ENCODE data around the gene PSMD10. TPM values are rescaled to one million over a fixed set of nuclear protein-coding genes. Genes with fewer than 3 reads are reported as not detected.

The PSMD10 gene
- total RNA-seq, 2 experiments from 2014 or later: 32.1 to 33.0 TPM

DNA sequence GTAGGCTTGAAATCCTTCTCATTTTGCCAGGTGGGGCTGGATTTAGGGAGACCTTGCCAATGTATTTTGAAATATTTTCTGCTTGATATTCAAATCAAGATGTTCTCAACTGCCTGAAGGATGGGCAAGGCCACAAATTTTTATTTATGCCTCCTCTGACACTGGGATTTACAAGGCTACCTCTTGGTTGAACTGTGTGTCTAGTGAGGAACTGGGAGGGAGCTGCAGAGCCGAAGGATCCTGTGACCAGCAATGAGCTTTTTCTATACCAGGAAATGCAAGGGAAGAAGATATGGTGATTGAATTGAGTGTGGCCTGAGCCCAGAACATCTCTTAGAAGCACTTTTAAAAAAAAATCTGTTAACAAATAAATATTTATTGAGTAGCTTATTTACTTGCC, 31.5 kb downstream of the PSMD10 start:
- no peak for DNase-seq
- Mint-ChIP-seq H3K4me1 (no peaks in the 10 kb centered on the region), H3K4me3 (no peak overlapping the region), H3K36me3 (no peaks in the 10 kb centered on the region), H3K27ac (no peak overlapping the region), H3K9me3 (peaks cover 1% of the 10 kb centered on the region), H3K27me3 (no peaks in the 10 kb centered on the region)
- no peak for ATAC-seq (ENCODE audit: low read depth)
- POLR2A ChIA-PET: no interaction called here

DNA sequence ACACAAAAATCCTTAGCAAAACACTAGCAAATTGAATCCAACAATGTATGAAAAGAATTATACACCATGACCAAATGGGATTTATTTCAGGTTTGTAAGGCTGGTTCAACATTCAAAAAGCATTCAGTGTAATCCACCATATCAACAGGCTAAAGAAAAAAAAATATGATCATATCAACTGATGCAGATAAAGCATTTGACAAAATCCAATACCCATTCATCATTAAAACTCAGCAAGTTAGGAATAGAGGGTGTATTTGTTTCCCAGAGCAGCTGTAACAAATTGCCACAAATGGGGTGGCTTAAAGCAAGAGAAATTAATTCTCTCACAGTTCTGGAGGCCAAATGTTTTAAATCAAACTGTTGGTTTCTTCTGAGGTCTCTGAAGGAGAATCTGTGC, 35.8 kb downstream of the PSMD10 start:
- ATAC-seq (ENCODE audit: low read depth) (no peak), DNase-seq (no peak)
- POLR2A ChIA-PET: no interaction called here
- no peak overlapping the region for H3K4me3 Mint-ChIP-seq
- peaks cover 3% of the 10 kb centered on the region for H3K27me3 Mint-ChIP-seq
- H3K36me3 Mint-ChIP-seq: no peaks in the 10 kb centered on the region
- H3K27ac Mint-ChIP-seq: no peak overlapping the region
- H3K9me3 Mint-ChIP-seq: peaks cover 1% of the 10 kb centered on the region
- no peaks in the 10 kb centered on the region for H3K4me1 Mint-ChIP-seq

DNA sequence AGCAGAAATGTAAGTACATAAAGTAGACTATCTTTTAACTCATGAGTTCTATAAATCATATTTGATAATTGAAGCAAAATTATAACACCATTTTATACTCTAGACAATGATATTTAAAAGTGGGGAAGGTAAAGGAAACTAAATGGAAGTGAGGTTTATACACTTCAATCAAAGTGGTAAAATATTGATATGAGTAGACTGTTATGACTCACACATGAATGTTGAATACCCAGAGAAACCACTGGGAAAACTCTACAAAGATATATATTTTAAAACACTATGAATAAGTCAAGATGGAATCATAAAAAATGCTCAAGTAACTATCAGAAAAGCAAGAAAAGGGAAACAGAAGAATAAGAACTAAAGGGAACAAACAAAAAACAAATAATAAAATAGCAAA, 38.1 kb downstream of the PSMD10 start:
- Mint-ChIP-seq H3K27ac (no peak overlapping the region), H3K4me1 (no peaks in the 10 kb centered on the region), H3K27me3 (peaks cover 3% of the 10 kb centered on the region), H3K36me3 (no peaks in the 10 kb centered on the region), H3K9me3 (no peaks in the 10 kb centered on the region), H3K4me3 (no peak overlapping the region)
- DNase-seq (no peak), ATAC-seq (ENCODE audit: low read depth) (no peak)
- POLR2A ChIA-PET: no interaction called here

DNA sequence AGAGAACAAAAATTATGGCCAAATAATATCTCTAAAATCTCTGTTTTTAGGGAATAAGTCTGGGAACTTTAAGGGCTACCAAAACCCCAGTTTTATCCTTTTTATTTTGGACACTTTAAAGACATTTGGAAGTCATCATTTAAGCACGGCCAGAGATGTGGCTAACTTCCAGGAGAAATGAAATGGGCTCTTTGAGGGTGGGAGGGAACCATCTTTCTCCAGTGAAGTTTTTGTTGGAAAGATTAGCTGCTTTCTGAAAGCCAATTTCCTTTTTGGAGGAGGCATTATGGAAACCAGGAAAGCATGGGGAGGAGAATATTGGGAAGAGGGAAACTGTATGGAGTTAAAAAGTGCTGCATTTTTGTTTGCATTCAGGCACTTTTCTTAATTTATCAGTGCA, 41.7 kb downstream of the PSMD10 start:
- Mint-ChIP-seq H3K4me3 (no peak overlapping the region), H3K4me1 (no peaks in the 10 kb centered on the region), H3K36me3 (no peaks in the 10 kb centered on the region), H3K27me3 (peaks cover 2% of the 10 kb centered on the region), H3K9me3 (no peaks in the 10 kb centered on the region), H3K27ac (no peak overlapping the region)
- no peak for DNase-seq
- ATAC-seq (ENCODE audit: low read depth): no peak
- POLR2A ChIA-PET: no interaction called here

DNA sequence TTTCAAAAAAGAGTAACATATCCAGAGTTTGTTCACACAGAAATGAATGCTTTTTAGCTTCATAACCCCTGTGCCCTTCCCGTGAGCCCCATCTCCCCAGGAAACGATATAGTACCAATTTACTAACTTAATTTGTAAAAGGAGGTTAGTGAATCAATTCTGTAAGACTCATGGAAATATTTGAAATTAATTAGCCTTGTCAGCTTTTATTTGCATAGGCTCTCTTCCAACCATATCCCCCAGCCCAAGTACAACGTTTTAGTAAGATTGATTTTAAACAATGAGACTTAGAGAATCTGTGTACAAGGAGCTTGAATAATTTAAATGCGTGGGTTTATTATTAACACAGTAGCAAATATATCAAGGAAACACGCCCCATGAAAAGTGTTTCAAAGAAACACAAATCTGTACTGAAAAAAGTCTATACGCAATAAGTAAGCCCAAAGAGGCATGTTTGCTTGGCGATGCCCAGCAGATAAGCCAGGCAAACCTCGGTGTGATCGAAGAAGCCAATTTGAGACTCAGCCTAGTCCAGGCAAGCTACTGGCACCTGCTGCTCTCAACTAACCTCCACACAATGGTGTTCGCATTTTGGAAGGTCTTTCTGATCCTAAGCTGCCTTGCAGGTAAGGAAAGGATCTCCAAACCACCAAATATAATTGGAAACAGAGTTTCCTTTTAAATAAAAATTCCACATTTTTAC, 46.6 kb downstream of the PSMD10 start, which contains the start of gene VSIG1:
VSIG1 (plus strand) TSS at position 512 of the 703 bp plus-strand sequence; CDS start at position 578, 66 bp downstream.
- Mint-ChIP-seq H3K27ac (no peak within 1 kb of the TSS), H3K9me3 (no peaks in the 10 kb centered on the region), H3K36me3 (no peaks in the 10 kb centered on the region), H3K4me3 (no peak within 1 kb of the TSS), H3K4me1 (no peaks in the 10 kb centered on the region), H3K27me3 (no peaks in the 10 kb centered on the region)
- DNase-seq (no peak), ATAC-seq (ENCODE audit: low read depth) (no peak)
- POLR2A ChIA-PET: no interaction called here

DNA sequence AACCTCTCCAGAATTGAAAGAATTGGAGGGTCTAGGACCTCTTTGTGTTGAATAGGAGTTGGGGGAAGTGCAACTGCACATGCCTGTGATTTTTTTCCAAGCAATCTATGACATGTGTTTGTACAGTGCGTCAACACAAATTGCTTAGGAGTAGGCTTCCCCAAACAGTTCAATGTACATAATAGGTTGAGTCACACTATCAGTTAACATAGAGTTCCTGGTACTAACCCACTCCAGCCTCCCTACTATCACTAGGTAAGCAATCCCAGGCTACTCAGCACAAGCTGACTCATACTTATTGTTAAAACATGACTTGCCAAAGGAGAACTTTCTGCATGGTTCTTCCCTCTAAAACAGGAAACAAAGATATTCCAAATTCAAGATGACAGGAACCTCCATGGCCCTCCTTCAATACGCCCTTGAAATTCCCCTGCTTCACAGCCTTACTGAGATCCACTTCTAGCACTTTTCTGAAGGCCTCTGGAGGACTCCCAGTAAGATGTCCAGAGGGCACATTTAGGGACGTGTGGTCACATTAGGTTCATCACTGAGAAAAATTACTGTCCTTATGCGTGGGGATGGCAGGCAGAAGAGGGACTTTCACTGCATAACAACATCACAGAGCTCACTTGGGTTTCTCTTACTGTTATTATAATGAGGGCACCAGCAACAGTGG, 54.9 kb downstream of the PSMD10 start:
- ATAC-seq (ENCODE audit: low read depth): no peak
- H3K27ac Mint-ChIP-seq: no peak overlapping the region

DNA sequence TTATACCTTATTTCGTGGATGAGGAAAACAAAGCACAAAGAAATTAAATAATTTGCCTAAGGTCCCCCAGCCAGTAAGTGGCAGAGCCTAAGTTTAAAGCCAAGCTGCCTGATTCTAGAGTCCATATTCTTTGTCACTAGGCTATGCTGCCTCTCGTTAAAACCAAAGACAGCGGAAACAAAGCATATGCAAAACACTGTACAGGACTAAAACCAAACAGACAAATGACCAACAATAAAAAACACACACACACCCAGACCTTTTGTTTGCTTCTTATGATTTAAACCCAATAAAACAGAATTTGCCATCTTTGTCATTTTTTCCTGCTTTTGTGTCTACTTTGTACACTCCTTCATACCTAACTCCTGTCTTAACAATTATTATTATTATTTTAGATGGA, 56.6 kb downstream of the PSMD10 start:
- DNase-seq (no peak), ATAC-seq (ENCODE audit: low read depth) (no peak)
- H3K27me3 Mint-ChIP-seq: no peaks in the 10 kb centered on the region
- POLR2A ChIA-PET: no interaction called here
- H3K27ac Mint-ChIP-seq: no peak overlapping the region
- H3K36me3 Mint-ChIP-seq: no peaks in the 10 kb centered on the region
- H3K4me1 Mint-ChIP-seq: no peaks in the 10 kb centered on the region
- H3K4me3 Mint-ChIP-seq: no peak overlapping the region
- H3K9me3 Mint-ChIP-seq: no peaks in the 10 kb centered on the region

More for the DNA sequence above, 54.9 kb downstream of the PSMD10 start:
- H3K27me3 Mint-ChIP-seq: no peaks in the 10 kb centered on the region
- no peak for DNase-seq
- H3K4me1 Mint-ChIP-seq: no peaks in the 10 kb centered on the region
- H3K36me3 Mint-ChIP-seq: no peaks in the 10 kb centered on the region
- no peak overlapping the region for H3K4me3 Mint-ChIP-seq
- POLR2A ChIA-PET: no interaction called here
- no peaks in the 10 kb centered on the region for H3K9me3 Mint-ChIP-seq

Other genes with a start within 250 kb of the PSMD10 start
- gene TEX13B, start 109.2 kb downstream of the PSMD10 start, total RNA-seq: not detected
- gene VSIG1, start 46.5 kb downstream of the PSMD10 start, total RNA-seq: 1 to 10 TPM; 8.3 to 8.8 TPM
- gene ATG4A, start 236 bp upstream of the PSMD10 start, total RNA-seq: 10 to 100 TPM; 10.3 to 10.9 TPM